ENCODE measurements around the gene DISC1. TPM values are rescaled to one million over a fixed set of nuclear protein-coding genes. Genes with fewer than 3 reads are reported as not detected.

Gene DISC1
- total RNA-seq, 2 donors from 2014 or later: 4.0 to 8.8 TPM

DNA sequence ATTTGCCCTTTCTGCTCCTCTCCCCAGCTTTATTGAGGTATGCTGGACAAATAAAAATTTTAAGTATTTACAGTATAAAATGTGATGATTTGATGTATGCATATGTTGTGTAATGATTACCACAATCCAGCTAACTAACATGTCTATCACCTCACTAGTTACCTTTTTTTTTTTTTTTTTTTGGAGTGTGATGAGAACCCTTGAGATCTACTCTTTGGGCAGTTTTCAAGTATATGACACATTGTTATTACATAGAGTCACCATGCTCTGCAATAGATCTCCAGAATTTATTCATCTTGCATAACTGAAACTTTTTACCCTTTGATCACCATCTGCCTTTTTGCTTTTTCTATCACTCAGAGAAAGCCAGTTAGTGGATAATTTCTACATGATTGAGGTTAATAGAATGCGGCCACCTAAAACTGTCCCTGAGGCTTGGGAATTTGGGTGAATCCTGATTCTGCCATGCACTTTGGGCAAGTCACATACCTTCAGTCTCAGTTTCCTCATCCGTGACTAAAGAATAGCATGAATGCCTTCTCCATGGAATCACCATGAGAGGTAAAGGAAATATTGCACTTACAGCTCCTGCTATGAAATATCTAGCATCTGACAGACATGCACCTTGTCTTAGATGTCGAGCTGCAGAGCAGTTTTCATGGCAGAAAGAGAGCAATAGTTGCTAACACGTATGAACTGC lies 295.2 kb downstream of the DISC1 start:
- peaks cover 34 to 36% of the 10 kb centered on the region in 2 donors for H3K4me1 Mint-ChIP-seq (ENCODE audit: low read depth in 2 of 2)

DNA sequence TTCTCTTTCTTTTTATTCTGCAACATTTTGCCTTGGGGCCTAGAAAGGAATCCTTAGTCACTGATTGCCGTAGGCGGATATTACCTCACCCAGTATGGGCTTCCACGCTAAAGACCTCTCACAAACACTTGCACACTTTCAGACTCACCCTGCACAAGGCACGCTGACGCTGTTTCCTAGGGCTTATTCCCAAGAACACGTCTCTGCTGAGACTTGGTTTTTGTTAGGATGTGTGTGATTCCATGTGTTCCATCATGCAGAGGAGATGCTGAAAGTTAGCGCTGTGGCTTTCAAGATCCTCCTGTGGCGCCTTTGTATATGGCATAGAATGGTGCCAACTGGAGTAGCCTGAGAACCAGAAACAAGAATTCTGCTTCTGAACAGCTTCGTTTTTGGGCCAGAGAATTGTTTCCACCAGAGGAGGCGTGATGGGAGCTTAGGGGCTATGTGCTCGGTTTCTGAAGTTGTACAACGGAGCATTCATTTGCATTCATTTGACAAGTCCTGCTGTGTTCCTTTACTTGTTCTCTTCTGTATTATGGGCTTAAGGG lies 297.0 kb downstream of the DISC1 start:
- DNase-seq (ENCODE audit: low spot score) (no peak), ATAC-seq (no peak)
- Mint-ChIP-seq H3K4me3 (no peak overlapping the region), H3K27me3 (no peaks in the 10 kb centered on the region), H3K27ac (no peak overlapping the region), H3K36me3 (no peaks in the 10 kb centered on the region), H3K4me1 (ENCODE audit: low read depth in 2 of 2) (peaks cover 18 to 20% of the 10 kb centered on the region in 2 donors), H3K9me3 (no peaks in the 10 kb centered on the region)

More for the DNA sequence above, 295.2 kb downstream of the DISC1 start:
- H3K27me3 Mint-ChIP-seq: no peaks in the 10 kb centered on the region
- H3K36me3 Mint-ChIP-seq: no peaks in the 10 kb centered on the region
- DNase-seq (ENCODE audit: low spot score) (no peak), ATAC-seq (no peak)
- H3K9me3 Mint-ChIP-seq: no peaks in the 10 kb centered on the region
- H3K4me3 Mint-ChIP-seq: no peak overlapping the region
- no peak overlapping the region for H3K27ac Mint-ChIP-seq

- Mint-ChIP-seq H3K9me3 (no peaks in the 10 kb centered on the region), H3K4me1 (ENCODE audit: low read depth in 2 of 2) (peaks cover 14% of the 10 kb centered on the region in 2 donors), H3K27ac (no peak overlapping the region), H3K4me3 (no peak overlapping the region), H3K36me3 (no peaks in the 10 kb centered on the region), H3K27me3 (no peaks in the 10 kb centered on the region)
- DNase-seq (ENCODE audit: low spot score) (no peak), ATAC-seq (no peak)
These were observed 297.6 kb downstream of the DISC1 start for GRCh38 chr1:231924180-231924579.

DNA sequence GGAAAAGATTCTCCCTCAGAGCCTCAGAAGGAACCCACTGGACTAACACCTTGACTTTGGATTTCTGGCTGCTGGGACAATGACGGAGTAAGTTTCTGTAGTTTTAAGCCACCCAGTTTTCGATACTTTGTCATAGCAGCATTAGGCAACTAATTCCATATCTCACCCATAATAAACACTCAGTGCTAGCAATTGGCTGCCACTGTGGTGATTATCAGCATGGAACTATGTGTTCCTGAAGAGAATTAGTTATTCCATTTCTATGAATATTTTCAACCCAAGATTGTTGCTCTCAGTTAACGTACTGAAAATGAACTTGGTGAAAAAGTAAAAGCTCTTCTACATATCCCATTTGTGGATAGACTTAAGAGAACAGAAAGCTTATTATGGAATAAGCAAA lies 299.3 kb downstream of the DISC1 start:
- ATAC-seq: no peak
- Mint-ChIP-seq H3K9me3 (no peaks in the 10 kb centered on the region), H3K4me1 (ENCODE audit: low read depth in 2 of 2) (peaks cover 0 to 2% of the 10 kb centered on the region in 2 donors), H3K36me3 (no peaks in the 10 kb centered on the region), H3K4me3 (no peak overlapping the region), H3K27ac (no peak overlapping the region), H3K27me3 (no peaks in the 10 kb centered on the region)
- no peak for DNase-seq (ENCODE audit: low spot score)

DNA sequence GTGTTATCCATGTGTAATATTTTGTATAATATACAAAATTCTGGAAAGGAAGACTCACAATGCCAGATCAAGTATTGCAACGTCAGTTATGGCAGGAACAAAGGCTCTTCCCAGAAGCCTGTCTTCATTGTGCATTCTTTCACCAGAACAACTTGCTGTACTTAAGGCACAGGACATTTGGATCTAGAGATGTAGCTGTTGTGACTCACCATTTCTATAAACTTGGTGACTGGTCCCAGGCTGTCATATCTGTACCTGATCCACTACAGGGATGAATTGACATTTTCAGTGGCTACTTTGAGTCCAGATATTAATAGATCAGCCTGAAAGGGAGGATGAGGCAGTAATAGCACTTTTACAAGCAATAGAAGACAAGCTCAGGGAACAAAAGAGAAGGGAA lies 299.8 kb downstream of the DISC1 start:
- ATAC-seq (peak in 1 of 2 donors; percentile 38), DNase-seq (ENCODE audit: low spot score) (no peak)
- H3K9me3 Mint-ChIP-seq: no peaks in the 10 kb centered on the region
- H3K4me1 Mint-ChIP-seq (ENCODE audit: low read depth in 2 of 2): peaks cover 0 to 2% of the 10 kb centered on the region in 2 donors
- no peak overlapping the region for H3K4me3 Mint-ChIP-seq
- H3K27me3 Mint-ChIP-seq: no peaks in the 10 kb centered on the region
- H3K27ac Mint-ChIP-seq: no peak overlapping the region
- no peaks in the 10 kb centered on the region for H3K36me3 Mint-ChIP-seq

DNA sequence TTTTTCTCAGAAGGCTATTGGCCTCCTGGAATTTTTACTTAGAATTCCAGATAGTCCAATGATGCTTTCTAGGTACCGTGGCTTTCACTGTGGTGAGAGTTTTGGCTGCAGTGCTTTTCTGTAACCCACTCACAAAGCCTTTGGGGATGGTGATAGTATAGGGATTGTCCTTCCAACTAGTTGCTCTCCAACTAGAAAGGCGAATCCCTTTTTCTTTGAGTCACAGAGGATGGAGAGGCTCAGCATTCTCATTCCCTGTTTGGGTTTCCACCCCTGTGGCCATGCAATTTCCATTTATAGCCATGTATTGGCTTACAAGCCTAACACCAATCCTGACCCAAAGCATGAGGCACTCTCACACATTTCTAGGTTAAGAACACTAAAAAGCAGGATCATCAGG lies 300.3 kb downstream of the DISC1 start:
- H3K27me3 Mint-ChIP-seq: no peaks in the 10 kb centered on the region
- H3K4me1 Mint-ChIP-seq (ENCODE audit: low read depth in 2 of 2): peaks cover 0 to 2% of the 10 kb centered on the region in 2 donors
- H3K9me3 Mint-ChIP-seq: no peaks in the 10 kb centered on the region
- H3K36me3 Mint-ChIP-seq: no peaks in the 10 kb centered on the region
- DNase-seq (ENCODE audit: low spot score) (no peak), ATAC-seq (no peak)
- H3K4me3 Mint-ChIP-seq: no peak overlapping the region
- H3K27ac Mint-ChIP-seq: no peak overlapping the region

GRCh38 chr1:231927431-231927830 lies 300.8 kb downstream of the DISC1 start:
- H3K4me1 Mint-ChIP-seq (ENCODE audit: low read depth in 2 of 2): peaks cover 0 to 2% of the 10 kb centered on the region in 2 donors
- ATAC-seq (no peak), DNase-seq (ENCODE audit: low spot score) (no peak)
- no peaks in the 10 kb centered on the region for H3K27me3 Mint-ChIP-seq
- H3K4me3 Mint-ChIP-seq: no peak overlapping the region
- no peak overlapping the region for H3K27ac Mint-ChIP-seq
- H3K9me3 Mint-ChIP-seq: no peaks in the 10 kb centered on the region
- no peaks in the 10 kb centered on the region for H3K36me3 Mint-ChIP-seq

DNA sequence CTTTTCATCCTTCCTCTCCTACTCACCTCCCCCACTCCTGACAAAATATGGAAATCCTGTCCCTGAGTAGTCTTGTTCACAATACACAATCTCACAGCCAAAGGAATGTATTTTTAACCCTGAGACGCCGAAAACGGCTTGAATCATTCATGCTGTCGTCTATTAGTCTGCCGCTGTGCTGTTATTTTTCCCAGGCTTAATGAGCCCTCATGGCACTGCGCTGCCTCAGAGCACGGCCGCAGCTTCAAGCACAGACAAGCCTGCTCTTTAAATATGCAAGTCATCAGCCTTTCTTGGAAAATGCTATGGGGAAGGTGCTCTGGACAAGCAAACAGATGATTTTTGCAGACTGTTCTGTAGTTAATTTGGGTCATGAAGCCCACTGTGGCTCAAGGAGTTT lies 302.7 kb downstream of the DISC1 start:
- Mint-ChIP-seq H3K4me3 (no peak overlapping the region), H3K27me3 (no peaks in the 10 kb centered on the region), H3K27ac (peak overlapping the region in 1 of 2 donors; percentile 37), H3K9me3 (no peaks in the 10 kb centered on the region), H3K36me3 (no peaks in the 10 kb centered on the region), H3K4me1 (ENCODE audit: low read depth in 2 of 2) (peaks cover 0 to 2% of the 10 kb centered on the region in 2 donors)
- DNase-seq (ENCODE audit: low spot score): no peak
- no peak for ATAC-seq

DNA sequence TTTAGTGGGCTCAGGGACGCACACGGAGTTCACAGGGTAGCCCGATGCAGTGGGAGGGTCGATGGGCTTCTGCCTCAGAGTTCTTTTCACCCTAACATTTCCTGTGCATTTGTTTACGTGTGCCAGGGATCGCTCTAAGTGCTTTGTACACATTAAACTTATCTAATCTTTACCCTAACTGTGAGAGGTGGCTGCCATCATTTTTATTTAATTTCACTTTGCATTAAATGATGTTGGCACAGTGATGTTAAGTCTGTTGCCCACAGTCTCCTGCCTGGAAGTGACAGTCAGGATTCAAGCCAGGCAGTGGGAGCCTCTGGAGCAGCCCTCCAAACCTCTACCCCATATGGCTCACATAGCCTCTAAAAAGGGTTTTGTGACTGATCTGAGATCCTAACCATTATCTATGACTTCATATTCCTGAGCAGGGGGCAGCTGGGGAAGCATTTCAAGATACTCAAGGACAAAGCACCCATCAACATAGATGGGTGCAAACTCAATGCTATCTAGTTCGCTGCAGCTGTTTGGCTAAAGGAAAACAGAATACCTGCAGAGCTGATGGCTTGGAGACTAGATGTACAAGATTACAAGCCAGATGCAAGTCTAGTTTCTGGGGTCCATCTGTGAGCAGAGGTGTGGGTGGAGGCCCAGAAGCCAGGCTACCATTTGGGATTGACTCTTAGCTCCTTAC lies 303.8 kb downstream of the DISC1 start:
- Mint-ChIP-seq H3K36me3 (no peaks in the 10 kb centered on the region), H3K4me3 (no peak overlapping the region), H3K27me3 (no peaks in the 10 kb centered on the region), H3K4me1 (ENCODE audit: low read depth in 2 of 2) (peaks cover 0 to 2% of the 10 kb centered on the region in 2 donors), H3K9me3 (no peaks in the 10 kb centered on the region), H3K27ac (no peak overlapping the region)
- DNase-seq (ENCODE audit: low spot score) (no peak), ATAC-seq (no peak)

DNA sequence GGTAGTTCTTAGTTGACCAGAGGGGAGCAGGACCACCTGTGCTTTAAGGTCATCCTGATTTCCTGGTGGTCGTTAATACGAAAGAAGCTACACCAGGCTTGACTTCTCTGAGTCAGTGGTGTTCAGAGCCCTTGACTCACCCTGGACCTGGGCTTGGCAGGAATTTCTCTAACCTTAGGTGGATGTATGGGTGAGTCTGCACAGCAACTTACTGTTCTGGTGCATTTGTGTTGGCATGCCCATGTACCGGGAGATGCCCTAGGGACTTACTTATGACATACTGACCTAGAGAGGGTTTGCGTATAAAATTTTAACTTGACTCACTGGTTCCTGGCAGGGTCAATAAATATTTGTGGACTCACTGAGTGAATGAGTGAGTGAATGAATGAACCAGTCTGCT lies 304.6 kb downstream of the DISC1 start:
- H3K4me3 Mint-ChIP-seq: no peak overlapping the region
- peaks cover 0 to 2% of the 10 kb centered on the region in 2 donors for H3K4me1 Mint-ChIP-seq (ENCODE audit: low read depth in 2 of 2)
- H3K27ac Mint-ChIP-seq: no peak overlapping the region
- no peak for ATAC-seq
- no peaks in the 10 kb centered on the region for H3K9me3 Mint-ChIP-seq
- no peaks in the 10 kb centered on the region for H3K27me3 Mint-ChIP-seq
- no peaks in the 10 kb centered on the region for H3K36me3 Mint-ChIP-seq
- no peak for DNase-seq (ENCODE audit: low spot score)

- Mint-ChIP-seq H3K9me3 (no peaks in the 10 kb centered on the region), H3K4me1 (ENCODE audit: low read depth in 2 of 2) (peaks cover 0 to 2% of the 10 kb centered on the region in 2 donors), H3K4me3 (no peak overlapping the region), H3K27ac (no peak overlapping the region), H3K27me3 (no peaks in the 10 kb centered on the region), H3K36me3 (no peaks in the 10 kb centered on the region)
- peak; percentile 46 to 61 for ATAC-seq
- peak; percentile 67 for DNase-seq (ENCODE audit: low spot score)
These were observed 305.4 kb downstream of the DISC1 start for GRCh38 chr1:231931846-231932454.

DNA sequence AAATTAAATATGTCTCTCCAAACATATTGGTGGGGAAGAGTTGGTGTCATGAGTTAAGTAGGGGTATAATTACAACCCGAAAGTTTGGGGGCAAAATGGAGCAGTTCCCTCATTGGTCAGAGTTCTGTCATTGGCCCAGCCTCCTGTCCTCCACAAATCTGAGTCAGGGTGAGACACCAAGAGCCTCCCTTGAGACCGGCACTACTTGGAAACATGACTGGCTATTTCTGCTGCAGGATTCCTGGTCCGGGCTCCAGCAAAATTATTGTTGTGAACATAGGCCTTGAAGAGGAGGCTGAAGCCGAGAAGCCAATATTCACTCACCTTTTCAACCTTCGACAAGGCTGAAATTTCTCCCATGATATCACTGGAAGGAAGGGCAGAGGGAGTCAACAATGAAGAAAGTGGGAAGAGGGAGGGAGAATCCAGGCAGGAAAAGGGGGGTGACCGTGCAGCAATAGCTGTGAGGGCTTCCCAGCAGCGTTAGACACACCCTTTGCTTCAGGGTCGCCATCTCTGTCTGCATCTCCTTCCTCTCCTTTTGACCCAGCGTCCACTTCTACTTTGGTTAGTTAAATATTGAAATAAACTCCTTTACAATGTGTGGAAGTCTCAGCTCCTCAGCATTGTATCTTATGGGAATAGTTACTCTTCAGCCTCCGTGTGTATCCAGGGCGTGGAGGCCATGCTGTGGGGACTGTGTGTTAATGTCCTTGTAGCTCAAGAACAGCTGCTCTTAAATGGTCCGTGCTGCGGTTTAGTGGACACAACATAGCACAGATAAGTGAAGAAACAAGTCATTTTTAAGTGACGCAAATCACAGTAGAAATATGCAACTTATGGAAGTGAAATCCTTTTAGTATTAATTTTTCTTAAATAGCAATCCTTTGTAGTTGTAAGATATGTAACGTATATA lies 307.4 kb downstream of the DISC1 start:
- H3K36me3 Mint-ChIP-seq: no peaks in the 10 kb centered on the region
- no peak for ATAC-seq
- no peaks in the 10 kb centered on the region for H3K4me1 Mint-ChIP-seq (ENCODE audit: low read depth in 2 of 2)
- H3K27ac Mint-ChIP-seq: no peak overlapping the region
- no peaks in the 10 kb centered on the region for H3K27me3 Mint-ChIP-seq
- no peak overlapping the region for H3K4me3 Mint-ChIP-seq
- no peaks in the 10 kb centered on the region for H3K9me3 Mint-ChIP-seq
- DNase-seq (ENCODE audit: low spot score): no peak

GRCh38 chr1:231934797-231935196 lies 308.2 kb downstream of the DISC1 start:
- no peak overlapping the region for H3K4me3 Mint-ChIP-seq
- DNase-seq (ENCODE audit: low spot score) (no peak), ATAC-seq (no peak)
- H3K27ac Mint-ChIP-seq: no peak overlapping the region
- H3K27me3 Mint-ChIP-seq: no peaks in the 10 kb centered on the region
- H3K36me3 Mint-ChIP-seq: no peaks in the 10 kb centered on the region
- no peaks in the 10 kb centered on the region for H3K9me3 Mint-ChIP-seq
- H3K4me1 Mint-ChIP-seq (ENCODE audit: low read depth in 2 of 2): no peaks in the 10 kb centered on the region

All from natural killer cell treated with Interleukin-12 subunit alpha and Interleukin-12 subunit beta and Interleukin-15 and Interleukin-18, amount 100 ng/mL, for 72 hours (primary cell).